Mesenchymal stem cell (in vitro differentiated cells and primary cell): ENCODE measurements around the gene DIPK1A.
A peak's percentile ranks its signal among the peaks of the same experiment; 100 is the strongest.

ENCODE experiments used
- DNase-seq: peaks from one replicate; pipeline ENCODE4 v3.0.0-alpha.2; 2013
- H2AFZ ChIP-seq: one replicate; pipeline ENCODE4 v1.6.1; 2013; ENCODE audit warnings: low read depth, mild to moderate bottlenecking, control low read depth, inconsistent platforms, low read length, moderate library complexity
- H2AK5ac ChIP-seq: 2 replicates; pipeline ENCODE4 v1.6.1; 2013; ENCODE audit warnings: low read length, moderate library complexity, mild to moderate bottlenecking, inconsistent platforms; ENCODE audit not compliant: severe bottlenecking
- H2BK120ac ChIP-seq: one replicate; pipeline ENCODE4 v1.6.1; 2013; ENCODE audit warnings: low read depth, mild to moderate bottlenecking, inconsistent platforms, low read length, moderate library complexity
- H2BK12ac ChIP-seq, 2 experiments: one replicate each; pipeline ENCODE4 v1.6.1; 2013; ENCODE audit warnings: inconsistent platforms in 2 of 2, low read length in 2 of 2, mild to moderate bottlenecking in 2 of 2, moderate library complexity in 2 of 2, control low read depth in 1 of 2
- H2BK15ac ChIP-seq: one replicate; pipeline ENCODE4 v1.6.1; 2013; ENCODE audit warnings: mild to moderate bottlenecking, low read depth, inconsistent platforms; ENCODE audit not compliant: poor library complexity, severe bottlenecking
- H2BK5ac ChIP-seq: 2 replicates; pipeline ENCODE4 v1.6.1; 2013; ENCODE audit warnings: low read depth, mild to moderate bottlenecking, low read length, control low read depth, inconsistent platforms; ENCODE audit not compliant: poor library complexity, severe bottlenecking
- H3K14ac ChIP-seq, 2 experiments: one replicate each; pipeline ENCODE4 v1.6.1; 2013; ENCODE audit warnings: inconsistent platforms in 2 of 2, low read length in 2 of 2, control low read depth in 1 of 2, mild to moderate bottlenecking in 1 of 2, moderate library complexity in 1 of 2
- H3K18ac ChIP-seq, 2 experiments: one replicate each; pipeline ENCODE4 v1.6.1; 2013; ENCODE audit warnings: inconsistent platforms in 2 of 2, low read length in 2 of 2, control low read depth in 1 of 2, low read depth in 1 of 2, mild to moderate bottlenecking in 1 of 2
- H3K23ac ChIP-seq, 2 experiments: one replicate each; pipeline ENCODE4 v1.6.1; 2013; ENCODE audit warnings: inconsistent platforms in 2 of 2, low read length in 2 of 2, mild to moderate bottlenecking in 2 of 2, moderate library complexity in 2 of 2, control low read depth in 1 of 2
- H3K27ac ChIP-seq: 2 replicates; pipeline ENCODE4 v1.5.1; 2013; ENCODE audit warnings: mild to moderate bottlenecking, moderate library complexity, low read length, control low read depth, inconsistent platforms; ENCODE audit not compliant: poor library complexity, severe bottlenecking
- H3K27me3 ChIP-seq, 2 experiments: 2 replicates each; pipeline versions ENCODE4 v1.6.1 to v1.7.0; 2013; ENCODE audit warnings: low read length in 2 of 2, mild to moderate bottlenecking in 2 of 2, moderate library complexity in 2 of 2, control low read depth in 1 of 2, inconsistent platforms in 1 of 2; ENCODE audit not compliant: control insufficient read depth in 1 of 2, insufficient read depth in 1 of 2
- H3K36me3 ChIP-seq, 2 experiments: 2 replicates each; pipeline versions ENCODE4 v1.6.1 to v1.7.0; 2013; ENCODE audit warnings: low read length in 2 of 2, control low read depth in 1 of 2, inconsistent platforms in 1 of 2, low read depth in 1 of 2, mild to moderate bottlenecking in 1 of 2; ENCODE audit not compliant: insufficient read depth in 2 of 2, control insufficient read depth in 1 of 2
- H3K4ac ChIP-seq, 2 experiments: one replicate each; pipeline ENCODE4 v1.6.1; 2013; ENCODE audit warnings: inconsistent platforms in 2 of 2, low read length in 2 of 2, mild to moderate bottlenecking in 2 of 2, moderate library complexity in 2 of 2, control low read depth in 1 of 2, low read depth in 1 of 2
- H3K4me1 ChIP-seq: 2 replicates; pipeline ENCODE4 v1.6.1; 2013; ENCODE audit warnings: low read depth, low read length, control low read depth; ENCODE audit not compliant: control insufficient read depth, insufficient read depth
- H3K4me2 ChIP-seq: 2 replicates; pipeline ENCODE4 v1.6.1; 2013; ENCODE audit warnings: low read length, mild to moderate bottlenecking, inconsistent platforms; ENCODE audit not compliant: poor library complexity, severe bottlenecking
- H3K4me3 ChIP-seq, 2 experiments: 2 replicates each; pipeline versions ENCODE4 v1.5.1 to v1.7.0; 2013; ENCODE audit warnings: low read length in 2 of 2, mild to moderate bottlenecking in 2 of 2, control low read depth in 1 of 2, low read depth in 1 of 2; ENCODE audit not compliant: insufficient read depth in 1 of 2
- H3K79me1 ChIP-seq: replicated peaks from 2 replicates; pipeline ENCODE4 v1.6.1; 2013; ENCODE audit warnings: mild to moderate bottlenecking, control low read depth, low read length, inconsistent platforms; ENCODE audit not compliant: poor library complexity, severe bottlenecking
- H3K9ac ChIP-seq: 2 replicates; pipeline ENCODE4 v1.7.0; 2013; ENCODE audit warnings: mild to moderate bottlenecking, low read length, moderate library complexity
- H3K9me3 ChIP-seq: 2 replicates; pipeline ENCODE4 v1.7.0; 2013; ENCODE audit warnings: mild to moderate bottlenecking, low read length; ENCODE audit not compliant: control insufficient read depth
- H4K8ac ChIP-seq: one replicate; pipeline ENCODE4 v1.6.1; 2013; ENCODE audit warnings: inconsistent platforms, mild to moderate bottlenecking, low read length, moderate library complexity
- H4K91ac ChIP-seq: one replicate; pipeline ENCODE4 v1.6.1; 2013; ENCODE audit warnings: mild to moderate bottlenecking, low read length, inconsistent platforms
- WGBS: methylation state at CpG from one replicate; pipeline ENCODE4 v1.1.7; 2013; ENCODE audit warnings: mixed read lengths; 5-methylcytosine and 5-hydroxymethylcytosine counted together

DIPK1A gene

DNA sequence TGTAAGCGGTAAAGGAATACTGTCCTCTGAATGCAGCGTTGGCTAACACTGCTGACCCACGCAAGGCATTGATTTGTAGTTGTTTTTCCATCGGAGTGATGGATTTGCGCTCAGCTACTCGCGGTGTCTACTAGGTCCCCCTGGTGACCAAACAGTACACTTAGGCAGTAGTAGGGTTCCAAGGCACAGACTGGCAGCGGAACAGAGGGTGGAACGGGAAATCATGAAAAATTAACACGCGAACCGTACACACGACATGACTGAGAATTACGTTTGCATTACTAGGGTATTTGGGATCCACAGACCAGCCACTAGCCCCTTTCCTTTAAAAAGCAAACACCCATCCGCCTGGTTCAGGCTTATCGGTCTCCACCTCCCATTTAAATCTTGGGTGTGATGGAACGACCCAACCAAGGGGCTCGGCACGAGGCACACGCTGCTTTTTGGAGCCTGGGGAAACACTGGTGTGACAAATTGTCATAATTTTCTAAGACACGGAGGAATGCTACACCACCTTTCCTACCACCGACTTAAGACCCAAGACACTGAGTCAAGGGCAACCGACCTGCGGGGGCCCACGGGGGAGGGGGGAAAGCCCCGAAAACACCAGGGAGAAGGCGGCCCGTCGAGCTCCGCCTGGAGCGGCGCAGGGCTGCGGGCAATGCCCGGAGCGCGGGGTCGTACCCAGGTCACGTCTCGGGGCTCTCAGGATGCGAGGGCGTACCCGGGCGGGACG lies 699 bp downstream of the DIPK1A start:
- Histone ChIP-seq H3K9ac (peak overlapping the region; percentile 86), H3K4me3 (peak overlapping the region; percentile 80 to 90), H2AFZ (peak overlapping the region; percentile 66), H3K27me3 (peaks cover 8 to 16% of the 10 kb centered on the region in 2 experiments), H2BK15ac (peak overlapping the region; percentile 93), H2AK5ac (no peak overlapping the region), H3K14ac (no peak overlapping the region), H2BK120ac (peak overlapping the region; percentile 76), H2BK5ac (no peak overlapping the region), H3K4ac (no peak overlapping the region), H3K4me2 (peak overlapping the region; percentile 78), H3K23ac (peak overlapping the region in 1 of 2 experiments; percentile 15), H3K79me1 (no peaks in the 10 kb centered on the region), H3K9me3 (no peaks in the 10 kb centered on the region), H3K27ac (peak overlapping the region; percentile 25), H3K4me1 (peaks cover 2% of the 10 kb centered on the region), H4K8ac (peak overlapping the region; percentile 27), H4K91ac (peak overlapping the region; percentile 32), H2BK12ac (no peak overlapping the region), H3K18ac (peak overlapping the region in 1 of 2 experiments; percentile 48), H3K36me3 (no peaks in the 10 kb centered on the region)
- WGBS = 0% methylated on average over 40 of the region's 44 CpGs
- peak; percentile 89 for DNase-seq

DNA sequence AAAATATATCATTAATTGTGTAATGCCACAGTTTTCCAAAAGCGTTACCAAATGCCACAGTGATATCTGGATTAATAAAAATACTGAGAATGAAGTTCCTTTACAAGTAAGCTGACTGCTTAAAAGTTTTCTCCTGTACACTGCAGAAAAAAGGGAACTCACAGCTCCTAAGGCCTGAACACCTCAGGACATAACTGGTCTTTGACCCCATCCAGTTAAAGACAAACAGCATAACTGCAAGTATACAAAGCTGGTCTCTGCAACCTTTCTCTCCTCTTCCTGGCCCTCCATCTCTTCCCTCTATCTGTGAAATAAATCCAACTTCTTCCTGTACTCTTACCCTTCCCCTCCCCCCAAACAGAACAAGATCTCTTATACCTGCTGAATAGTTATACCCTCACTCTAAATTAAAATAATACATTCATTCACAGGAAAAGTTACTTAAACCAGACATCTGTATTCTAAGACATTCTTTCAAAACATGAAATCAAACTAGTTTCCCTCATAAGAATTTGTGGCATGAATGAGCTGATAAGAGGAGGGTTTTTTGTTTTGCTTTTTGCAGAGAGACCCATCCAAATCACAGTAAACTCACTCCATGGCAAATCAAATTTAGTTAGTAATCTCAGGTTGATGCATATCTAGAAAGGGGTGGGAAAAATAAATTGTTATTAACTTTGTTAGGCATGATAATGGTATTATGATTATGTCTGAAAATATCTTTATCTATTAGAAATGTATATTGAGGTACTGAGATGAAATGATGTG lies 2.9 kb downstream of the DIPK1A start:
- Histone ChIP-seq H3K4me3 (no peak overlapping the region), H3K79me1 (peaks cover 1% of the 10 kb centered on the region), H3K18ac (no peak overlapping the region), H2BK12ac (no peak overlapping the region), H3K14ac (no peak overlapping the region), H4K91ac (no peak overlapping the region), H2AK5ac (no peak overlapping the region), H2BK15ac (no peak overlapping the region), H3K4ac (no peak overlapping the region), H3K9me3 (no peaks in the 10 kb centered on the region), H2AFZ (no peak overlapping the region), H3K36me3 (no peaks in the 10 kb centered on the region), H3K9ac (no peak overlapping the region), H3K23ac (no peak overlapping the region), H3K27ac (no peak overlapping the region), H2BK120ac (no peak overlapping the region), H3K4me2 (no peak overlapping the region), H2BK5ac (no peak overlapping the region), H3K4me1 (peaks cover 2% of the 10 kb centered on the region), H4K8ac (no peak overlapping the region), H3K27me3 (peaks cover 2% of the 10 kb centered on the region in 2 experiments)
- no peak for DNase-seq
- no CpG with 5 or more reads among the region's 1 CpG for WGBS

DNA sequence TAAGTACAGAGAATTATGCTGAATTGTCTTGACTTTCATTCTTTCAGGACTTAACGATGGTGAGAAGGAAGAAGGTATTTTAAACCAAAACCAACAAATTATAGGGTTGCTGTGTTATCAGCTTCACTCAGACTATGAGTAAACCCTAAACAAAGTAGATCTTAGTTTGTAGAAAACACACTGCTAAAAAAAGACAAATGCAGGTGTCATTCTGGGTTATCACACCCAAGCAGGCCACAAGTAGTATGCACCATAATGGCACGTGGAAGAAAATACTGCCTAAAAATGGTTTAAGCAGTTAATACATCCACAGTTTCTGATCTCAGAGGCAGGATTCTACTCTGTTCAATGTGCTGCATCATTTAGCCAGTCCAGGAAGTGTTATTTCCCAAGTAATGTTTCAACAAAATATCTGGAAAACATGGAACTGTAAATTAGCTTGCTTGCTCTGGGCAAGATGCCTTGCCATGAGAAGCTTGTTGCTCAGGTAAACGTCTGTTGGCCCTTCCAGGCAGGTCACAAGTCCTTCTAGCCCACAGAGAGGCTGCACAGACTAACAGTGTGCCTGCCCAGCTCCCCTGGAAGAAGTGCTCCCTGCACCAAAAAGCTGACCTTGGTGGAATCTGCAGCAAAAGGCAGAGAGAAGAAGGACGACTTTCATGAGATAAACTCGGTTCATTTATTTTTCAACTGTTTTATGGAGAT lies 4.1 kb downstream of the DIPK1A start:
- no peak overlapping the region for H4K91ac ChIP-seq
- H3K14ac ChIP-seq = no peak overlapping the region
- H3K27me3 ChIP-seq = no peaks in the 10 kb centered on the region
- H2BK12ac ChIP-seq = no peak overlapping the region
- peaks cover 1% of the 10 kb centered on the region for H3K79me1 ChIP-seq
- 84% methylated on average over 2 of the region's 5 CpGs for WGBS
- no peak overlapping the region for H2AFZ ChIP-seq
- no peak overlapping the region for H3K4ac ChIP-seq
- no peak overlapping the region for H3K18ac ChIP-seq
- no peaks in the 10 kb centered on the region for H3K9me3 ChIP-seq
- H2BK120ac ChIP-seq = no peak overlapping the region
- no peak overlapping the region for H3K27ac ChIP-seq
- no peak overlapping the region for H3K23ac ChIP-seq
- no peak overlapping the region for H3K4me3 ChIP-seq
- no peak overlapping the region for H2BK15ac ChIP-seq
- H2BK5ac ChIP-seq = no peak overlapping the region
- no peak overlapping the region for H3K9ac ChIP-seq
- DNase-seq = no peak
- no peaks in the 10 kb centered on the region for H3K36me3 ChIP-seq
- H3K4me2 ChIP-seq = no peak overlapping the region
- H4K8ac ChIP-seq = no peak overlapping the region
- peaks cover 2% of the 10 kb centered on the region for H3K4me1 ChIP-seq
- H2AK5ac ChIP-seq = no peak overlapping the region
